ENCODE data around the gene SEC23B. TPM values are rescaled to one million over a fixed set of nuclear protein-coding genes. Genes with fewer than 3 reads are reported as not detected.
"Not testable (repeated sequence)": the region's sequence is repeated elsewhere in the genome, so short reads cannot be mapped to it uniquely, and the experiment has no call there.

Gene SEC23B
- polyA plus RNA-seq, 3 donors = 38.9 to 88.1 (median 68.4) TPM

DNA sequence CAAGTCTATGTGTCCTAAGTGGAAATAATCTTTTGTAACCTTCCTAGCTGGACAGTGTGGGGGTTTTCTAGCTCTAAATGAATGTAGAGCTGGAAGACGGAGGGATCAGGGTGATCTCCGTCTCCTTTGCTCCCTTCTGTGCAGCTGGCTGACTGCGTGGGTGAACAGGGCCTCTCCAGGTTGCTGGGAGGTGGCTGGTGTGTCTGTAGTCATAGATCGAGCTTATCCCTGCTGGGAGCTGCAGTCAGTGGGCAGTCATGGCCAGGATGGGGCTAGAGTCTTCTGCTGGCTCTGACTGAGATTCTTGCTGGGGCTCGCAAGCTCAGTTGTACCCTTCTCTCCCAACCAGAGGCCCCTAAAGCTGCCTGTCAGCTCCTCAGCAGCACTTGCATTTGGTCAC, 6.4 kb downstream of the SEC23B start:
- Mint-ChIP-seq H3K9me3 (peaks cover 0 to 3% (median 0%) of the 10 kb centered on the region in 7 donors), H3K4me3 (no peak overlapping the region)
- 96% methylated on average over 4 of the region's 5 CpGs for WGBS (ENCODE audit: insufficient coverage)

DNA sequence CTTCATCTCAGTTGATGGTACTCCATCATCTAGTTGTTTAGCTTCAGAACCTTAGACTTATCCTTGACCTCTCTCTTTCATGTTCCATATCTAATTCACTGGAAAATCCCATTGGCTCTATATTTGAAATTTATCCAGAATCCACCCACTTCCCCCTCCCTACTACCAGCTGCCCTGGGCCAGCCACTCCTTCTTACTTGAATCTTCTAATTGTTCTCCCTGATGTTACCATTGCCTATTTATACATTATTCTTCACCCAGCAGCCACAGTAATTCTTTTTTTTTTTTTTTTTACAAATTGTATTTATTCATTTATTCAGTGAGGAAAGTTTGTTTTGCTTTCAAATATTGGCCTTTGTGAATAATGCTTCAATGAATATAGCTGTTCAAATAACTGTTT, 8.2 kb downstream of the SEC23B start:
- H2AFZ ChIP-seq (ENCODE audit: insufficient read depth, low read depth, low read length, poor library complexity, severe bottlenecking) = no peak overlapping the region
- H3K4me1 Mint-ChIP-seq = peaks cover 27% of the 10 kb centered on the region

More for the DNA sequence above, 6.4 kb downstream of the SEC23B start:
- H3K4me1 ChIP-seq (ENCODE audit: control insufficient read depth in 1 of 2, insufficient read depth in 2 of 2, low read length in 2 of 2) = peaks cover 40 to 47% of the 10 kb centered on the region in 2 donors
- H3K4me3 ChIP-seq (replicated peaks in 1 of 3; ENCODE audit: low read depth in 2 of 3, low read length in 3 of 3) = no peak overlapping the region
- TF ChIP-seq CTCF (IDR thresholded peaks at IDR 0.05) = no peak
- H3K9me3 ChIP-seq (replicated peaks in 1 of 2; ENCODE audit: control insufficient read depth in 1 of 2, insufficient read depth in 1 of 2, low read length in 2 of 2) = no peaks in the 10 kb centered on the region
- H3K9ac ChIP-seq (ENCODE audit: insufficient read depth, low read length, poor library complexity, severe bottlenecking) = no peak overlapping the region
- H3K36me3 ChIP-seq (replicated peaks in 1 of 2; ENCODE audit: control insufficient read depth in 1 of 2, insufficient read depth in 2 of 2, low read length in 2 of 2) = peaks cover 23 to 57% of the 10 kb centered on the region in 2 donors
- H3K4me1 Mint-ChIP-seq = peaks cover 45% of the 10 kb centered on the region
- peak overlapping the region in 4 of 7 donors; percentile 10 to 63 (median 45) for H3K27ac Mint-ChIP-seq
- peaks cover 22 to 33% of the 10 kb centered on the region in 2 donors for H3K36me3 Mint-ChIP-seq
- H4K20me1 ChIP-seq (ENCODE audit: insufficient read depth, low read length) = no peaks in the 10 kb centered on the region
- no peak overlapping the region for H3K4me2 ChIP-seq (replicated peaks; ENCODE audit: extremely low read depth, low read length, poor library complexity, severe bottlenecking)
- H3K27me3 Mint-ChIP-seq (ENCODE audit: low read depth in 3 of 3) = no peaks in the 10 kb centered on the region
- H3K27me3 ChIP-seq (ENCODE audit: control insufficient read depth in 2 of 2, insufficient read depth in 2 of 2, low read length in 2 of 2) = no peaks in the 10 kb centered on the region
- H3K27ac ChIP-seq (ENCODE audit: low read depth in 1 of 2, low read length in 2 of 2) = peak overlapping the region in 1 of 2 donors; percentile 64
- peaks cover 85% of the 10 kb centered on the region for H3K79me2 ChIP-seq (ENCODE audit: insufficient read depth, low read length)
- intact Hi-C loops (cut with micrococcal nuclease) = loop anchor here (5.0 to 10.0 kb wide), 2 partner anchors 47 to 99 kb away; partner anchors contain the start of genes DZANK1 (in 1 of the 2) and POLR3F (in 1 of the 2)
- no peak overlapping the region for H2AFZ ChIP-seq (ENCODE audit: insufficient read depth, low read depth, low read length, poor library complexity, severe bottlenecking)
- no peak for DNase-seq

DNA sequence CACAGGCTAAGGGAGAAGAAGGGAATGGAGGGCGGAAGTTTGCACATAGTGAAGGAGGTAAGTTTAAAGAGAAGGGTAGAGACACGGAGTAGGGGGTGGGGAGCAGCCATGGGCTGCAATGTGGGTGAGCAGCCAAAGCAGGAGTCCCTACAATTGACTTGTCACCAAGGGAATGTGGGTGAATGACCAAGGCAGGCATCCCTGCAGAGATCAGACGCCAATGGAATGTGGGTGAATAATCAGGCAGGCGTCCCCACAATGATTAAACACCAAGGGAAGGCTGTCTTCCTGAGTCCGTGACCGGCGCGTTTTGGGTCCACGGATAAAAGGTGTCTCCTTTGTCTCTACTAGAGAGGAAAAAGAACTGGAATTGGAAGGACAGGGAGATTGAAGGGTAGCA, 14.3 kb downstream of the SEC23B start:
- Histone ChIP-seq H3K36me3 (replicated peaks in 1 of 2; ENCODE audit: control insufficient read depth in 1 of 2, insufficient read depth in 2 of 2, low read length in 2 of 2) (peaks cover 59 to 86% of the 10 kb centered on the region in 2 donors), H3K79me2 (ENCODE audit: insufficient read depth, low read length) (peaks cover 46% of the 10 kb centered on the region)
- H3K9ac ChIP-seq (ENCODE audit: insufficient read depth, low read length, poor library complexity, severe bottlenecking); intact Hi-C loops (cut with micrococcal nuclease); H3K27me3 Mint-ChIP-seq (ENCODE audit: low read depth in 3 of 3); H3K9me3 ChIP-seq (replicated peaks in 1 of 2; ENCODE audit: control insufficient read depth in 1 of 2, insufficient read depth in 1 of 2, low read length in 2 of 2); H3K4me1 ChIP-seq (ENCODE audit: control insufficient read depth in 1 of 2, insufficient read depth in 2 of 2, low read length in 2 of 2); H3K27ac ChIP-seq (ENCODE audit: low read depth in 1 of 2, low read length in 2 of 2); H3K9me3 Mint-ChIP-seq; H3K27me3 ChIP-seq (ENCODE audit: control insufficient read depth in 2 of 2, insufficient read depth in 2 of 2, low read length in 2 of 2); H3K4me1 Mint-ChIP-seq; H3K4me3 Mint-ChIP-seq; DNase-seq; H3K4me2 ChIP-seq (replicated peaks; ENCODE audit: extremely low read depth, low read length, poor library complexity, severe bottlenecking); H3K4me3 ChIP-seq (replicated peaks in 1 of 3; ENCODE audit: low read depth in 2 of 3, low read length in 3 of 3); H4K20me1 ChIP-seq (ENCODE audit: insufficient read depth, low read length); H2AFZ ChIP-seq (ENCODE audit: insufficient read depth, low read depth, low read length, poor library complexity, severe bottlenecking): not testable (repeated sequence)
- Mint-ChIP-seq H3K36me3 (peaks cover 32 to 43% of the 10 kb centered on the region in 2 donors), H3K27ac (peak overlapping the region in 1 of 7 donors; percentile 52)
- 93% methylated on average over 9 of the region's 9 CpGs for WGBS (ENCODE audit: insufficient coverage)

More for the DNA sequence above, 8.2 kb downstream of the SEC23B start:
- no peak overlapping the region for H3K4me2 ChIP-seq (replicated peaks; ENCODE audit: extremely low read depth, low read length, poor library complexity, severe bottlenecking)
- H3K4me3 ChIP-seq (replicated peaks in 1 of 3; ENCODE audit: low read depth in 2 of 3, low read length in 3 of 3) = no peak overlapping the region
- Mint-ChIP-seq H3K9me3 (peaks cover 0 to 3% (median 0%) of the 10 kb centered on the region in 7 donors), H3K27me3 (ENCODE audit: low read depth in 3 of 3) (no peaks in the 10 kb centered on the region), H3K4me3 (no peak overlapping the region), H3K36me3 (peaks cover 14 to 15% of the 10 kb centered on the region in 2 donors), H3K27ac (no peak overlapping the region)
- DNase-seq = no peak
- H3K36me3 ChIP-seq (replicated peaks in 1 of 2; ENCODE audit: control insufficient read depth in 1 of 2, insufficient read depth in 2 of 2, low read length in 2 of 2) = peaks cover 31 to 68% of the 10 kb centered on the region in 2 donors
- intact Hi-C loops (cut with micrococcal nuclease) = loop anchor here in 1 of 2 donors (10.0 kb wide), 1 partner anchor 101 kb away; no protein-coding TSS in a partner anchor
- H3K9me3 ChIP-seq (replicated peaks in 1 of 2; ENCODE audit: control insufficient read depth in 1 of 2, insufficient read depth in 1 of 2, low read length in 2 of 2) = no peaks in the 10 kb centered on the region
- no peak overlapping the region for H3K9ac ChIP-seq (ENCODE audit: insufficient read depth, low read length, poor library complexity, severe bottlenecking)
- H3K4me1 ChIP-seq (ENCODE audit: control insufficient read depth in 1 of 2, insufficient read depth in 2 of 2, low read length in 2 of 2) = peaks cover 21 to 29% of the 10 kb centered on the region in 2 donors
- H4K20me1 ChIP-seq (ENCODE audit: insufficient read depth, low read length) = no peaks in the 10 kb centered on the region
- no peak for TF ChIP-seq CTCF (IDR thresholded peaks at IDR 0.05)
- peak overlapping the region in 1 of 2 donors; percentile 15 for H3K27ac ChIP-seq (ENCODE audit: low read depth in 1 of 2, low read length in 2 of 2)
- H3K27me3 ChIP-seq (ENCODE audit: control insufficient read depth in 2 of 2, insufficient read depth in 2 of 2, low read length in 2 of 2) = no peaks in the 10 kb centered on the region
- H3K79me2 ChIP-seq (ENCODE audit: insufficient read depth, low read length) = peaks cover 83% of the 10 kb centered on the region

Measured in CD14-positive monocyte (primary cell).